ENCODE data around the gene POP5.
"Not testable (repeated sequence)": the region's sequence is repeated elsewhere in the genome, so short reads cannot be mapped to it uniquely, and the experiment has no call there.

The POP5 gene, protein sequence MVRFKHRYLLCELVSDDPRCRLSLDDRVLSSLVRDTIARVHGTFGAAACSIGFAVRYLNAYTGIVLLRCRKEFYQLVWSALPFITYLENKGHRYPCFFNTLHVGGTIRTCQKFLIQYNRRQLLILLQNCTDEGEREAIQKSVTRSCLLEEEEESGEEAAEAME

DNA sequence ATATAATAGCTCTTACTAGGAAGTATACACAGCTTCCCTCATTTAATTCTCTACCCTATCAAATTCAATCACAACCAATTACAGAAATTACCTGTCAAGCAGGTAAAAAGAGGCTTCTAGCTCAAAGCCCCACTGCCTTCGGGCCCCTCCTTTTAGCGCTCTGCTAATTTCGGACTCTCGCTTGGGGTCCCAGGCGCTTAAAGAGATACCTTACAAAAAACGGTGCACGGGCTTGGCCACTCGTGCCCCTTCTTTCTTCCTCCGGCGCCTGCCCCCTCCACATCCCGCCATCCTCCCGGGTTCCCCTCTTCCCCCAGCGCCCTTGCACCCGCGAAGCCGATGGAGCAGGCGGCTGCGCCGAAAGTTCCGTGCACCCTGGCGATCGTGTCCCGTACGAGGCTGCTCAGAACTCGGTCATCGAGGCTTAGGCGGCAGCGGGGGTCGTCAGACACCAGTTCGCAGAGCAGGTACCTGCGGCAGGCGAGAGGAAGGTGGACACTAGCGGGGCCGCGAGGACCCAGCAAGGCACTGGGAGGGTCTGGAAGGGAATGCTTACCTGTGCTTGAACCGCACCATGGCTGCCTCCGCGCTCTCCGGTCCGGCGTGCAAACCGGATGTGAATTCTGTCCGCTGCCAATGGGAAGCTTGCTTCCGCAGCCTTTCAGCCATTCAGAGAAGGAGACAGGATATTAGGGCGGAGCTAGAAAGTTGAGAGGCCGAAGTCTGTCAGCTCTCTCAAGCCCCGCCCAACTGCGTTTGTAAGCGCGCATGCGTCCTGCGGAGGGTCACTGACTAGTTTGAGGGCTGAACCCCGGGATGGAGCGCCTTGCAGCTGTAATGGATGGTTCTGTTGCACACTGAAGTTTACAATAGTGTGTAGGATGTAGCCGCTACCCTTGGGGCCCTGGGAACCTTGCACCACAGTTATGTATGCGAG, at the start of gene POP5:
Gene POP5 (minus strand): TSS at position 616 of the 937 bp plus-strand sequence. CDS start 40 bp downstream, at position 576.
- DNase-seq (ENCODE audit: low read depth) = peak; percentile 95

DNA sequence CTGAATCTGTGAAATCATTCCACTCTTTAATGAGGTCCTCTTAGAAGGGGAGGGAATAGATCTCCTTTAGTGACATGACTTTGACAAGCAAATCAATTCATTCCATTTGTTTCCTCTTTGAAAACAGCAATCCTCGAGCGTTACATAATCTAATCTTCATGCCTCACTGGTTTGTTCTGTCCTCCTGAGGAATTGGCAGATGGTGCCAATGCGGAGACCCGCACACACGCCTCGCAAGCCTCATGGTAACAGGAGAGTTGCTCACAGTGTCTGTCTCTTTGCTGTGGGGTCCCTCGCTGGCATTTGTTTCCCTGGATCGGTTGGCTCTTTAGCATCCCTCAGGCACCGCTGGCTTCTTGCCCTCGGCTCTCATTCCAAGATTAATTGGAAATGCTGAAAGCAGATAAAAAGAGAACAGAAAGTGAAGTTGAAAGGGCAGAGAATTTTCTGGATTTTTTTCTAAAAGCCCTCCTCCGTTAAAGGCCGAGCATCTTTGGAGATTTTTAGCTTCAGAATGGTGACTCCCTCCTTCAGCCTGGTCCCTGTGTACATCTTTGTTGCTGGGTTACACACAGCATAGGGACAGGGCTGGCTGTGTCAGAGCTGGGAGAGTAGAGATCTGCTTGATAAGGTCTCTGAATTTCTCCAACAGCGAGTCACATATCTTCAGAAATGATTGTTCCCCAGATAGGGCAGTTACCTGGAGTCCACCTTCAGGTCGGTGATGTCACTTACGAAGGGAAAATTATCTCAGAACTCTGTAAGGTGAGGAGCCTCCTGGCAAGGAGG, 49.1 kb upstream of the POP5 start:
- DNase-seq (ENCODE audit: low read depth) = no peak

DNA sequence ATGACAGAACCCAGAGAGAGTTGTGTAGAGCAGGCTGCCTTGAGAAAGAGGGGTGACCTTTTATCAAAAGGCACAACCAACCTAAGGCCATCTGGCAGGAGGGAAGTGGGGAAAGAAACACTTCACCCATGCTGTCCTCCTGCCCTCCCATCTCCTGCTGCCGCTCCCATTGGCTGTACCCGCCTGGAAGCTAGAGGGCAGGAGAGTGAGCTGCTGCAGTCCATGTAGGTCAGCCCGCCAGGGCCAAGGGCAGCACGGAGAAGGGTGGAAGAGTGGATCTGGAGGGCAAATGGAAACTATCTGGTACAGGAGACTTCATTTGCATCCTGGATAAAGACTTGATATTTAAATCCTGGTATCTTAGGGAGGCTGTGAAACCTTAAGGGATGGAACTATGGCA, 47.7 kb upstream of the POP5 start:
- no peak for DNase-seq (ENCODE audit: low read depth)

DNA sequence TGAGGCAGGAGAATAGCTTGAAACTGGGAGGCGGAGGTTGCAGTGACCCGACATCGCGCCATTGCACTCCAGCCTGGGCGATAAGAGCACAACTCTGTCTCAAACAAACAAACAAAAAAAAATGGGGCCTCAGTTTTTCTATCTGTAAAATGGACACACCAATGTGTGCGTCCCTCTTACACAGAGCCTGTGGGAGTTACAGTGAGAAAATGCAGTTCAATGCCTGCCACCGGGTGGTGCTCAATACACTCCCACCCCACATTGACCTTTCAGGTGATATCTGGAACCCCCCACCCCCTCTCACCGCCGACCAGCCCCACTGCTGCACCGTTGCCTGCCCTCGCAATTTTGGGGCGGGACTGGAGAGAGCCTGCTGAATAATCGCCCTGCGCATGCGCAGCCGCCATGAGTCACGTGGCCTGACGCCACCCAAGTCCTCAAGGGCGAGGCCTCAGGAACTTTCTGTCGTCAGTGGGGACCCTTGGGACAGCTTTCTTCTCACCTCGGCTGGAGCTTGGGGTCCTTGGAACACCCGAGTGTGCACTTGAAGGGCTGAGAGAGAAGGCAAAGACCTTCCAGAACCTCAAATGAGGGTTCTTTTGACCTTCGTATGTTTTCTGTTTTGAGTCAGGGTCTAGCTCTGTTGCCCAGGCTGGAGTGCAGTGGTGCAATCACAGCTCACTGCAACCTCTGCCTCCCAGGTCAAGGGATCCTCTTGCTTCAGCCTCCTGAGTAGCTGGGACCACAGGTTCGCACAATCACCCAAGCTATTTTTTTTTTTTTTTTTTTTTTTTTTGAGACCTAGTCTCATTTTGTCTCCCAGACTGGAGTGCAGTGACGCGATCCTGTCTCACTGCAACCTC, 44.6 kb upstream of the POP5 start:
- no peak for DNase-seq (ENCODE audit: low read depth)

DNA sequence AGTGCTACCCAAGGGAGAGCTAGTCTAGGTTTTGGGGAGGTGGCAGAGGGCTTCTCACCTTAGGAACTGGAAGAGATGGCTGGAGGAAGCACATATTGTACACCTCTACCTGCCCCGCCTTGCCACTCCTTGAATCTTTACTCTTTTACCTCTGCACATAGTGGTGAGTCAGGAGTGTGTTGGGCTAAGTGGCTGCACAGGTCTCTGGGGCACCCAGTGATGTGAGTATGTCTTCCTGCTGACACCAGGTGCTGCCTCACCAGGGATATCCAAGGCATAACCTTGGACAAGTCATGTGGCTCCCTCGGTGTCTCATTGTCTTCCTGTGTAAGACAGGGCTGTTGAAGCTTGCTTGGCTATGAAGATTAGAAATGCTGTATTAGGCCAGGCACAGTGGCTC, 39.4 kb upstream of the POP5 start:
- no peak for DNase-seq (ENCODE audit: low read depth)

DNA sequence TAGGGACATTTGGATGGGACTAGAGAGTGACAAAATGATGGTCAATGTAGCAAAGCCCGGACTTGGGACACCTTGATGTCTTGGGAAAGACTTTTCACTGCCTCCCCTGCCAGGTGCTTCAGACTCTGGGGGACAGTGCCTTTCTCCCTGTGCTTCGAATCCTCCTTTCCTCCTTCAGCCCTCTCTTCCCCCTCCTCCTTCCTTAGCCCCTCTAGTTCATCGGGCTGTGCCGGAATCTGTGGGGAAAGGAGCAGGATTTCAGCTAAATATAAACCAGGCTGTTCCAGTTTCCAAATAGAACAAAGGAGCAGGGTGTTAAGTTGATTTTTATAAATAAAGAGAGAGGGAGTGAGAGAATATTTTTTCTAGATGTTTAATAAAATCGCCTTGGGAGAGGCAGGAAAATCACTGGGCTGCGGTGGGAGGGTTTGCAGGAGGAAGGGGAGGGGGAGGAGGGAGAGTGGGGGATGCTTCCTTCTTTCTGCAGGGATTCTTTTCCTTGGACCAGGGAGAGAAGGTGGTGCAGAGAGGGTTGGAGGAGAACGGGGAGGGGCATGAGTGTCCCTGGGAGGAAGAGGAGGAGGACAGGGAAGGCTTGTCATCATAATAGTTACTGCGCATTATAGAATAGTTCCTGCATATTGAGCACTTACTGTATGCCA, 37.9 kb upstream of the POP5 start:
- DNase-seq (ENCODE audit: low read depth) = no peak

DNA sequence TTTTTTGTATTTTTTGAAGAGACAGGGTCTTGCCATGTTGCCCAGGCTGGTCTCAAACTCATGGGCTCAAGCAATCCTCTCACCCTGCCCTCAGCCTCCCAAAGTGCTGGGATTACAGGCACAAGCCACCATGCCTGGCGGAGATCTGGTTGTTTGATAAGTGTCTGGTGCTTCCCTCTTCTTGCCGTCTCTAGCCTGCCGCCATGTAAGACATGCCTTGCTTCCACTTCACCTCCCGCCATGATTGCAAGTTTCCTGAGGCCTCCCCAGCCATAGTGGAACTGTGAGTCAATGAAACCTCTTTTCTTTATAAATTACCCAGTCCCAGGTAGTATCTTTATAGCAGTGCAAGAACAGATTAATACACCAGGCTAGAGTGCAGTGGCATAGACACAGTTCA, 36.6 kb upstream of the POP5 start:
- not testable (repeated sequence) for DNase-seq (ENCODE audit: low read depth)

DNA sequence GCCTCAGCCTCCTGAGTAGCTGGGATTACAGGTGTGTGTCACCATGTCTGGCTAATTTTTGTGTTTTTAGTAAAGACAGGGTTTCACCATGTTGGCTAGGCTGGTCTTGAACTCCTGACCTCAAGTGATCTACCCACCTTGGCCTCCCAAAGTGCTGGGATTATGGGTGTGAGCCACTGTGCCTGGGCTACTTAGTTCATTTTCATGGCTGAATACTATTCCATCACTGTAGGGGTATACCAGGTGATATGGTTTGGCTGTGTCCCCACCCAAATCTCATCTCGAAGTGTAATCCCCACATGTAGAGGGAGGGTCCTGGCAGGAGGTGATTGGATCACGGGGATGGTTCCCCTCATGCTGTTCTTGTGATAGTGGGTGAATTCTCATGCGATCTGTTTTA, 36.0 kb upstream of the POP5 start:
- not testable (repeated sequence) for DNase-seq (ENCODE audit: low read depth)

DNA sequence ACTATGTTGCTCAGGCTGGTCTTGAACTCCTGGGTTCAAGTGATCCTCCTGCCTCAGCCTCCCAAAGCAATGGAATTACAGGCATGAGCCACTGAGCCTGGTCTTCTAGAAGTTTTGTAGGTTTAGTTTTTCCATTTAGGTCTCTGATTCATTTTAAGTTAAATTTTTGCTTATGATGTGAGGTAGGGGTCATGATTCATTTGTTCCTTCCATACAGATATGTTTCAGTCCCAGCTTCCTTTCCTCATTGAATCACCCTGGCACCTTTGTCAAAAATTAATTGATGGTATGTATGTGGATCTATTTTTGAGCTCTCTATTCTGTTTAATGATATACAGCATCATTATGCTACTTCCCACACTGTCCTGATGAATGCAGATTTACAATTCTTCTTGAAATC, 33.6 kb upstream of the POP5 start:
- DNase-seq (ENCODE audit: low read depth) = no peak

DNA sequence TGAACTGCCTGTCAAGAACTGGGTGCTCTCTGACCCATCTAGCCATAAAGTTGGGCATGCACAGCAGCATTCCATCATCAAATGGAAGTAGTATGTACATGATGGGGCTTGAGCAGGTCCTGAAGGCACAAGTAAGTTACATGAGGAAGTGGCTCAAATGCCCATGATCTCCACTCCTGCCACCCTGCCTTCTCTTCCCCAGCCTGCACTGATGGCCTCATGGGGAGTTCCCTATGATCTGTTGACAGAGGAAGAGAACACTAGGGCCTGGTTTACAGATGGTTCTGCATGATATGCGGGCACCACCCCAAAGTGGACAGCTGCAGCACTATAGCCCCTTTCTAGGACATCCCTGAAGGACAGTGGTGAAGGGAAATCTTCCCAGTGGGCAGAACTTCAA, 30.3 kb upstream of the POP5 start:
- not testable (repeated sequence) for DNase-seq (ENCODE audit: low read depth)

DNA sequence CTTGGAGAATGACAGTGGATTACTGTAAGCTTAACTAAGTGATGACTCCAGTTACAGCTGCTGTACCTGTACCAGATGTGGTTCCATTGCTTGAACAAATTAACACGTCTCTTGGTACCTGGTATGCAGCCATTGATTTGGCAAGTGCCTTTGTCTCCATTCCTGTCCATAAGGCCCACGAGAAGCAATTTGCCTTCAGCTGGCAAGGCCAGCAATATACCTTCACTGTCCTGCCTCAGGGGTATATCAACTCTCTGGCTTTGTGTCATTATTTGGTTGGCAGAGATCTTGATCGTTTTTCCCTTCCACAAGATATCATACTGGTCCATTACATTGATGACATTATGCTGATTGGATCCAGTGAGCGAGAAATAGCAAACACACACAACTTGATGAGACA, 29.4 kb upstream of the POP5 start:
- DNase-seq (ENCODE audit: low read depth) = no peak

DNA sequence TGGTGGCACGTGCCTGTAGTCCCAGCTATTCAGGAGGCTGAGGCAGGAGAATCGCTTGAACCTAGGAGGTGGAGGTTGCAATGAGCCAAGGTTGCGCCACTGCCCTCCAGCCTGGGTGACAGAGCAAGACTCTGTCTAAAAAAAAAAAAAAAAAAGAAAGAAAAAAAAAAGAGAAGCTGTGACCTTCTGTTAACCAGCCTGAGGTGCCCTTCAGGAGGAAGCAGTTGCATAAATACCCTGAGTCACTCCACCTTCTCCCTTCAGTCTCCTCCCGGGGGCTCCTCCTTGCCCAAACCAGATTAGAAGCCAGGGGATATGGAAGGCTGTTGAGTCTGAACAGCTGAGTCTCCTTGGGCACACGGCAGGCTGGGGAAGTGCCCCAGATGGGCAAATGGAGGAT, 21.2 kb upstream of the POP5 start:
- not testable (repeated sequence) for DNase-seq (ENCODE audit: low read depth)

DNA sequence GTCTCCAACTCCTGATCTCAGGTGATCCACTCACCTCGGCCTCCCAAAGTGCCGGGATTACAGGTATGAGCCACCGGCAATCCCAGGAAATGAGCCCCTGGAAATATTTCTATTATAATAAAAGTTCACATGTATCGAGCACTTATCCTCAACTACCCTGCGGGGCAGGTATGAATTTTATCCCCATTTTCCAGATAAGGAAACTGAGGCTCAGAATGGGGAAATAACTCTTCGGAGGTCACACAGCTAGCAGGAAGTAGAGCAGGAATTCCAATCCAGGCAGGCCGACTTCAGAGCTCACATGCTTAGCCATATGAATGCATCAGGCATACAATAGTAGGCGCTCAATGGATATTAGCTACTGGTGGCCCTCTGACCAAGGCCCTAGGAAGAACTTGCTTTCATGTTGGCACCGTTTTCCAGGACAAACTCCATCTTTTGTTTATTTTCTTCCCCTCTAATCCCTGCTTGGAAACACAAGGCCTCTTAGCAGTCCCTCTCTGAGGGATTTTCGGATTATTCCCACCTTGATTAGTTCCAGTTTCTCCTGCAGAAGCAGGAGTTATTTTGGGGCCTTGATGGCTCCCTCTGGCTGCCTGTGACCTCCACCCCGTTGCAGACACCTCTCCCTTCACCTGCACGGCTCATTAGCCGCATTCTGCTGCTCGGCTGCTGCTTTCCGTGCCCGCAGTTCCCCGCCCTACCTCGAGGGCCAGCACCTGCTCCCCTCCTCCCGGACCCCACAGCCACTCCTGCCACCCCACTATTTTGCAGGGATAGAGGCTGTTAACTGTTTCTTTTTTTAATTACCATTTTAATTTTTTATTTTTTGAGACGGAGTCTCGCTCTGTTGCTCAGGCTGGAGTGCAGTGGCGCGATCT, 18.7 kb upstream of the POP5 start:
- DNase-seq (ENCODE audit: low read depth) = no peak

DNA sequence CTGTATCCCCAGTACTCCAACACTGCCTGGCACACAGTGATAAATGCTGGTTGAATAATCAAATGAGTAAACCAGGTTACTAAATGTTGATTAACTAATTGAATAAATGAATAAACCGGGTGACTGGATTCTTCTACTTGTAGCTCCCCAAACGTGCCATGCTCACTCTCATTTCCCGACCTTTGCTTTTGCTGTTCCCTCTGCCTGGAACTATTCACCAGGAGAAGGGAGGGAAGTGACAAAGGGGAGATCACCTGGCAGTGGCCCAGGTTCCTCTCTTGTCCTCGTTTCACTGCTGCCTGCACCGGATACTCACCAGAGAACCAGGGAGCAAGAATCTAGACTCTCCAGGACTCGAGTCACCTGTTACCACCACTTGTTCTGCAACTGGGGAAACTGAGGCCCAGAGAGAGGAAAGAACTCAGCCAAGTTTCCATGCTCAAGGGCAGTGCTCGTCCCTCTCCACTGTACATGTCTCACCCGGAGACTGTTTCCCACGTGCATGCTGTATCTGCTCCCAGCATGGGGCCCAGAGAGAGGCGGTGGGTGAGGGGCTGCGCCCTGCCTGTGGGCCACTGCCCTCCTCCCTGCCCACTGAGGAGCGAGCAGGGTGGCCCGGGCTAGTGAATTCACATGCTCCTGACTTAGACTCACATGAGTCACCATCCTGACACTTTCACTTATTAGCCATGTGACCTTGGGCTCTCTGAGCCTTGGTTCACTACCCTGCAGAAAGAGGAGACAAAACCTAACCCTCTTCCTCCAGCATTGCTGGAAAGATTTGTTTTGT, 17.7 kb upstream of the POP5 start:
- no peak for DNase-seq (ENCODE audit: low read depth)

DNA sequence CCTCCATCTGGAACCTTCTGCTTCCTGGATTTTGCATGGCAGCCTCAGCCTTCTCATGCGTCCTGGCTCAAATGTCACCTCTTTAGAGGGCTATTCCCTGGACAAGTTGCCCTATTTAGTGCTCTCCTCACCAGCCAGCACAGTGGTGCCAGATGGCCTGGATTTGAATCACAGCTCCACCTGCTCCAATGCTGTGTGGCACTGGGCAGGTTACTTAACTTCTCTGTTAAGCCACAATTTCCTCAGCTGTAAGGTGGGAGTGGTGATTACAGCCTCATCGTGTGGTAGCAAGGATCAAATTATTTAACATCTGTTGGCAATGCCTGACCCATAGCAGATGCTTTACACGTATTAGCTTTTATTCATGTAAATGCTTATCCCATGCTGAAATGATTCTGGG, 16.7 kb upstream of the POP5 start:
- DNase-seq (ENCODE audit: low read depth) = no peak

DNA sequence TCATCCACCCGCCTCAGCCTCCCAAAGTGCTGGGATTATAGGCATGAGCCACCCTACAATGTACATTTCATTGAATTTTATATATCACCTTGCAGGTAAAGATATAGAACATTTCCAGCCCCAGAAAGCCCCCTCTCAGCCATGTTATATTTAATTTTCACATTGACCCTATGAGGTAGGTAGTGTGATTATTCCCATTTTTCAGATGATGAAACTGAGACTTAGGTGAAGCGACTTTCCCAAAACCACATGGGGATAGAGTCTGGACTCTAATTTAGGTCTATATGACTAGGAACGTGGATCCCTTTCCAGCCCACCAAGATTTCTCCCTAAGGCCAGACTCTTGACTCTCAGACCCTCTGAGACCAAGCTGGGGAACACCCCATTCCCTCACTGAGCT, 15.7 kb upstream of the POP5 start:
- DNase-seq (ENCODE audit: low read depth) = no peak

DNA sequence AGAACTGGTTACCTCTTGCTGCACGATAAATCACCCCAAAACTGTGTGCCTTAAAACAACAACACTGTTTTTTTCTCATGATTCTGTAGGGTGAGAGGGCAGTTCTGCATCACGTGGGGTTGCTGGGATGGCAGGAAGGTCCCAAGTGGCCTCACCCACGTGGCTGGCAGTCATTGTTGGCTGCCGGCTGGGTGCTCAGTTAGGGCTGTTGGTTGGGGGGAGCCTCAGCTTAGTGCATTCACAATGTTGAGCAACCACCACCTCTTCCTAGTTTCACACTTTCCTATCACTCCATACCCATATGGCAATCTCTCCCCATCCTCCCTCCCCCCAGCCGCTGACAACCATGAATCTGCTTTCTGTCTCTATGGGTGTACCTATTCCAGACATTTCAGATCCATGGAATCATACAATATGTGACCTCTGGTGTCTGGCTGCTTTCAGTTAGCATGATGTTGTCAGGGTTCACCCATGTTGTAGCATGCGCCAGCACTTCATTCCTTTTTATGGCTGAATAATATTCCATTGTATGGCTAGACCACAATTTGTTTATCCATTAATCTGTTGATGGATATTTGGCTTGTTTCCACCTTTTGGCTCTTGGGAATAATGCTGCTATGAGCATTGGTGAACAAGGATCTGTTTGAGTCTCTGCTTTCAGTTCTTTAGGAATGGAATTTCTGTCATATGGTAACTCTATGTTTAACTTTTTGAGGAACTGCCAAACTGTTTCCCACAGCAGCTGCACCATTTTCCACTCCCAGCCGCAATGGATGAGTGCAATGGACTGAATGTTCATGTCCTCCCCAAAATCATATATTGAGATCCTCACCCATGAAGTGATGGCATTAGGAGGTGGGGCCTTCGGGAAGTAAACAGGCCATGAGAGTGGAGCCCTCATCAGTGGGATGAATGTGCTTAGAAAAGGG, 11.2 kb upstream of the POP5 start:
- no peak for DNase-seq (ENCODE audit: low read depth)

DNA sequence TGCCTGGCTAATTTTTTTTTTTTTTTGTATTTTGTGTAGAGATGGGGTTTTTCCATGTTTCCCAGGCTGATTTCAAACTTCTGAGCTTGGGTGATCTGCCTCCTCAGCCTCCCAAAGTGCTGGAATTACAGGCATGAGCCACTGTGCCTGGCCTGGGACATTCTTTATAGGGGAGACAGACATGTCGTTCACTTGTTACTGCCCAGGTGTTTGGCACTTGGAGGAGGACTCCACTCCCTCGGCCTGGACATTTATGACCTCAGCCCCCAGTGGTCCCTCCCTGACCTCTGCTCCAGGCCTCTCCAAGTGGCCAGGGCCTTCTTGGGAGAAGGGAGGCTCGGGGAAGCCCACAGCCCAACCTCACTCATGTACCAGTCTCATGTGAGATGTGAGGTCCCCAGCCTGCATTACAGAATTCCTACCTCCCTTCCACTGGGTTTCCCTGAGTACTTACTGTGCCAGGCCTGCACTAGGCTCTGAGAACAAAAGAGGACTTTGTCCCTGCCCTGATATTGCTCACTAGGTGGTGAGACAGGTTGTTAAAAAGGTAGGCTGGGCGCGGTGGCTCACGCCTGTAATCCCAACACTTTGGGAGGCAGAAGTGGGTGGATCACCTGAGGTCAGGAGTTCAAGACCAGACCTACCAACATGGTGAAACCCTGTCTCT, 9.7 kb upstream of the POP5 start:
- no peak for DNase-seq (ENCODE audit: low read depth)
